WTC11 (cell line): ENCODE measurements around the gene TRMT112. TPM values are rescaled to one million over a fixed set of nuclear protein-coding genes. Genes with fewer than 3 reads are reported as not detected.

ENCODE experiments used
- ATF6 ChIP-seq: sonication (generic); formaldehyde crosslinking; IDR thresholded peaks from 2 replicates; pipeline ENCODE4 v1.8.1; 2023; ENCODE audit warnings: mild to moderate bottlenecking, missing genetic modification reagents
- CBFB ChIP-seq: sonication (generic); formaldehyde crosslinking; IDR thresholded peaks from 2 replicates; pipeline ENCODE4 v1.8.1; 2022; ENCODE audit warnings: mild to moderate bottlenecking, low read depth, missing genetic modification reagents
- E2F5 ChIP-seq: sonication (generic); formaldehyde crosslinking; IDR thresholded peaks from 2 replicates; pipeline ENCODE4 v1.8.1; 2022; ENCODE audit warnings: mild to moderate bottlenecking, moderate library complexity, missing genetic modification reagents
- EMX1 ChIP-seq: fragments of 250-450 bp; sonication (Bioruptor Pico); IDR thresholded peaks from 2 replicates; pipeline ENCODE4 v1.8.0; 2021; ENCODE audit warnings: mild to moderate bottlenecking
- GTF2I ChIP-seq: fragments of 250-450 bp; sonication (Bioruptor Pico); conservative IDR thresholded peaks from 2 replicates; pipeline ENCODE4 v1.4.0; 2021; ENCODE audit warnings: mild to moderate bottlenecking
- MAX ChIP-seq: sonication (generic); formaldehyde crosslinking; IDR thresholded peaks from 2 replicates; pipeline ENCODE4 v1.8.0; 2022; ENCODE audit warnings: mild to moderate bottlenecking, missing genetic modification reagents
- MLX ChIP-seq: sonication (generic); formaldehyde crosslinking; IDR thresholded peaks from 2 replicates; pipeline ENCODE4 v1.8.1; 2023; ENCODE audit warnings: mild to moderate bottlenecking, missing genetic modification reagents, moderate library complexity
- MXD4 ChIP-seq: fragments of 250-450 bp; sonication (Bioruptor Pico); IDR thresholded peaks from 2 replicates; pipeline ENCODE4 v1.8.0; 2021; ENCODE audit warnings: mild to moderate bottlenecking, moderate library complexity, borderline replicate concordance
- NFE2L1 ChIP-seq: sonication (generic); formaldehyde crosslinking; IDR thresholded peaks from 2 replicates; pipeline ENCODE4 v1.8.1; 2023; ENCODE audit warnings: missing genetic modification reagents
- NR2C2 ChIP-seq: sonication (generic); formaldehyde crosslinking; IDR thresholded peaks from 2 replicates; pipeline ENCODE4 v1.8.0; 2022; ENCODE audit warnings: mild to moderate bottlenecking, missing genetic modification reagents
- RELA ChIP-seq: sonication (generic); formaldehyde crosslinking; IDR thresholded peaks from 2 replicates; pipeline ENCODE4 v1.8.1; 2022; ENCODE audit warnings: missing genetic modification reagents, mild to moderate bottlenecking, borderline replicate concordance
- RORB ChIP-seq: fragments of 250-450 bp; sonication (Bioruptor Pico); IDR thresholded peaks from 2 replicates; pipeline ENCODE4 v1.9.0; 2021; ENCODE audit warnings: mild to moderate bottlenecking
- SMAD3 ChIP-seq: sonication (generic); formaldehyde crosslinking; IDR thresholded peaks from 2 replicates; pipeline ENCODE4 v1.8.0; 2022; ENCODE audit warnings: missing genetic modification reagents, mild to moderate bottlenecking, borderline replicate concordance
- STAT6 ChIP-seq: sonication (generic); formaldehyde crosslinking; conservative IDR thresholded peaks from 2 replicates; pipeline ENCODE4 v1.8.1; 2023; ENCODE audit warnings: mild to moderate bottlenecking, low read depth, missing genetic modification reagents, moderate library complexity
- TEAD1 ChIP-seq: sonication (generic); formaldehyde crosslinking; IDR thresholded peaks from 2 replicates; pipeline ENCODE4 v1.8.0; 2022; ENCODE audit warnings: mild to moderate bottlenecking, missing genetic modification reagents
- ZNF121 ChIP-seq: sonication (generic); formaldehyde crosslinking; IDR thresholded peaks from 2 replicates; pipeline ENCODE4 v1.8.0; 2023; ENCODE audit warnings: missing genetic modification reagents
- ZNF219 ChIP-seq: sonication (generic); formaldehyde crosslinking; IDR thresholded peaks from 2 replicates; pipeline ENCODE4 v1.8.0; 2023; ENCODE audit warnings: missing genetic modification reagents, mild to moderate bottlenecking, borderline replicate concordance
- ZNF263 ChIP-seq: sonication (generic); formaldehyde crosslinking; IDR thresholded peaks from 2 replicates; pipeline ENCODE4 v1.8.1; 2022; ENCODE audit warnings: low read depth, mild to moderate bottlenecking, moderate library complexity, missing genetic modification reagents
- ZNF281 ChIP-seq: sonication (generic); formaldehyde crosslinking; IDR thresholded peaks from 2 replicates; pipeline ENCODE4 v1.8.0; 2023; ENCODE audit warnings: mild to moderate bottlenecking, missing genetic modification reagents
- ZNF423 ChIP-seq: fragments of 250-450 bp; sonication (Bioruptor Pico); IDR thresholded peaks from 2 replicates; pipeline ENCODE4 v2.1.2; 2022; ENCODE audit warnings: mild to moderate bottlenecking, moderate library complexity
- ZNF512 ChIP-seq: sonication (generic); formaldehyde crosslinking; IDR thresholded peaks from 2 replicates; pipeline ENCODE4 v1.8.1; 2022; ENCODE audit warnings: missing genetic modification reagents, borderline replicate concordance
- ZNF671 ChIP-seq: fragments of 250-450 bp; sonication (Bioruptor Pico); IDR thresholded peaks from 2 replicates; pipeline ENCODE4 v1.8.0; 2021; ENCODE audit warnings: mild to moderate bottlenecking
- total RNA-seq: library from RNA; stranded (reverse); gene quantifications from 3 replicates; pipeline ENCODE4 v1.2.3, GENCODE V29; 2021

TRMT112 gene
- total RNA-seq, 1 experiment from 2014 or later, result 285 TPM

- no peak for TF ChIP-seq ZNF512 (CRISPR knock-in tag)
- TF ChIP-seq EMX1 (CRISPR knock-in tag), result no peak
- TF ChIP-seq ZNF219 (CRISPR knock-in tag), result 0 out of 2 replicates have a peak, but pooled peaks have one; percentile 47
- no peak for TF ChIP-seq ZNF281 (CRISPR knock-in tag)
- TF ChIP-seq GTF2I (CRISPR knock-in tag), result no peak
- TF ChIP-seq ZNF671, result no peak
- peak; percentile 89 for TF ChIP-seq TEAD1 (CRISPR knock-in tag)
- TF ChIP-seq ZNF121 (CRISPR knock-in tag), result no peak
- TF ChIP-seq NR2C2 (CRISPR knock-in tag), result no peak
- no peak for TF ChIP-seq RORB (CRISPR knock-in tag)
- no peak for TF ChIP-seq ATF6 (CRISPR knock-in tag)
- TF ChIP-seq ZNF423, result no peak
- no peak for TF ChIP-seq ZNF263
- no peak for TF ChIP-seq RELA (CRISPR knock-in tag)
- TF ChIP-seq E2F5 (CRISPR knock-in tag), result no peak
- no peak for TF ChIP-seq NFE2L1
- no peak for TF ChIP-seq CBFB (CRISPR knock-in tag)
- TF ChIP-seq SMAD3 (CRISPR knock-in tag), result 0 out of 2 replicates have a peak, but pooled peaks have one; percentile 65
- TF ChIP-seq STAT6, result no peak
- TF ChIP-seq MLX, result no peak
- peak; percentile 85 for TF ChIP-seq MAX (CRISPR knock-in tag)
- TF ChIP-seq MXD4 (CRISPR knock-in tag), result no peak
- TF ChIP-seq, all 79 proteins: peak for 18
Measured at GRCh38 chr11:64317325-64317960, at the start of gene TRMT112 (continued).
